CD14-positive monocyte (primary cell): Measurements from ENCODE around the gene DEGS1. TPM values are rescaled to one million over a fixed set of nuclear protein-coding genes. Genes with fewer than 3 reads are reported as not detected.

ENCODE experiments used
- DNase-seq, 3 donors: peaks; one replicate each; pipeline ENCODE4 v3.0.0-alpha.2; 2011 to 2022
- H2AFZ ChIP-seq: 2 replicates; pipeline ENCODE4 v1.6.0; 2012; ENCODE audit warnings: mild to moderate bottlenecking, low read depth, low read length, inconsistent platforms; ENCODE audit not compliant: insufficient read depth, poor library complexity, severe bottlenecking
- H3K27ac ChIP-seq, 2 donors: 1 replicate in 1 of 2; 2 replicates in 1 of 2; pipeline ENCODE4 v1.5.1; 2012 to 2013; ENCODE audit warnings: low read length in 2 of 2, control low read depth in 1 of 2, inconsistent platforms in 1 of 2, low read depth in 1 of 2, mild to moderate bottlenecking in 1 of 2
- H3K27me3 ChIP-seq, 2 donors: one replicate each; pipeline versions ENCODE4 v1.6.0 to v1.6.1; 2011 to 2013; ENCODE audit warnings: low read length in 2 of 2; ENCODE audit not compliant: control insufficient read depth in 2 of 2, insufficient read depth in 2 of 2
- H3K36me3 ChIP-seq, 2 donors: replicated peaks in 1 of 2; 1 replicate in 1 of 2; 2 replicates in 1 of 2; pipeline versions ENCODE4 v1.5.1 to v1.6.1; 2012 to 2013; ENCODE audit warnings: low read length in 2 of 2, control low read depth in 1 of 2, inconsistent platforms in 1 of 2, mild to moderate bottlenecking in 1 of 2; ENCODE audit not compliant: insufficient read depth in 2 of 2, control insufficient read depth in 1 of 2
- H3K4me1 ChIP-seq, 2 donors: 1 replicate in 1 of 2; 2 replicates in 1 of 2; pipeline versions ENCODE4 v1.5.1 to v1.6.1; 2012 to 2013; ENCODE audit warnings: low read length in 2 of 2, control low read depth in 1 of 2, inconsistent platforms in 1 of 2, mild to moderate bottlenecking in 1 of 2, moderate library complexity in 1 of 2; ENCODE audit not compliant: insufficient read depth in 2 of 2, control insufficient read depth in 1 of 2
- H3K4me2 ChIP-seq: replicated peaks from 2 replicates; pipeline ENCODE3; 2012; ENCODE audit warnings: low read length, moderate library complexity, mild to moderate bottlenecking; ENCODE audit not compliant: poor library complexity, severe bottlenecking; ENCODE audit errors: extremely low read depth
- H3K4me3 ChIP-seq, 3 experiments: fragments of 200-600 bp in 1 of 3; sonication (generic) in 1 of 3; replicated peaks in 1 of 3; 1 replicate in 2 of 3; 2 replicates in 1 of 3; pipeline ENCODE4 v1.5.1; 2011 to 2013; ENCODE audit warnings: low read length in 3 of 3, mild to moderate bottlenecking in 3 of 3, control low read depth in 2 of 3, low read depth in 2 of 3, inconsistent platforms in 1 of 3, moderate library complexity in 1 of 3
- H3K79me2 ChIP-seq: 2 replicates; pipeline ENCODE4 v1.6.0; 2012; ENCODE audit warnings: mild to moderate bottlenecking, control low read depth, inconsistent platforms, low read length, moderate library complexity; ENCODE audit not compliant: insufficient read depth
- H3K9ac ChIP-seq: 2 replicates; pipeline ENCODE4 v1.6.0; 2017; ENCODE audit warnings: low read length, mild to moderate bottlenecking; ENCODE audit not compliant: insufficient read depth, poor library complexity, severe bottlenecking
- H3K9me3 ChIP-seq, 2 donors: replicated peaks in 1 of 2; 1 replicate in 1 of 2; 2 replicates in 1 of 2; pipeline versions ENCODE4 v1.5.1 to v1.6.1; 2012 to 2013; ENCODE audit warnings: low read length in 2 of 2, control low read depth in 1 of 2; ENCODE audit not compliant: control insufficient read depth in 1 of 2, insufficient read depth in 1 of 2
- H4K20me1 ChIP-seq: 2 replicates; pipeline ENCODE4 v1.6.0; 2012; ENCODE audit warnings: mild to moderate bottlenecking, low read length, control low read depth, moderate library complexity; ENCODE audit not compliant: insufficient read depth
- H3K27ac Mint-ChIP-seq, 7 donors: one replicate each; pipeline ENCODE4 v1.8.0; 2020; ENCODE audit warnings: mild to moderate bottlenecking in 7 of 7, mixed read lengths in 7 of 7, moderate library complexity in 6 of 7, inconsistent platforms in 2 of 7
- H3K27me3 Mint-ChIP-seq, 3 donors: one replicate each; pipeline ENCODE4 v1.8.0; 2021 to 2022; ENCODE audit warnings: low read depth in 3 of 3, mild to moderate bottlenecking in 3 of 3, mixed read lengths in 3 of 3, moderate library complexity in 3 of 3, inconsistent platforms in 1 of 3
- H3K36me3 Mint-ChIP-seq, 2 donors: one replicate each; pipeline ENCODE4 v1.8.0; 2020; ENCODE audit warnings: mixed read lengths in 2 of 2, inconsistent platforms in 1 of 2, mild to moderate bottlenecking in 1 of 2
- H3K4me1 Mint-ChIP-seq: one replicate; pipeline ENCODE4 v1.8.0; 2020; ENCODE audit warnings: mild to moderate bottlenecking, mixed read lengths
- H3K4me3 Mint-ChIP-seq, 2 donors: one replicate each; pipeline ENCODE4 v1.8.0; 2020; ENCODE audit warnings: mild to moderate bottlenecking in 2 of 2, mixed read lengths in 2 of 2, moderate library complexity in 1 of 2
- H3K9me3 Mint-ChIP-seq, 7 donors: one replicate each; pipeline ENCODE4 v1.8.0; 2020 to 2022; ENCODE audit warnings: mixed read lengths in 7 of 7, mild to moderate bottlenecking in 6 of 7, moderate library complexity in 6 of 7, inconsistent platforms in 2 of 7
- CTCF ChIP-seq: fragments of 200-600 bp; IDR thresholded peaks from one replicate; pipeline ENCODE4 v1.8.0; 2022; ENCODE audit warnings: antibody characterized with exemption, mild to moderate bottlenecking
- WGBS: methylation state at CpG from one replicate; pipeline ENCODE4 v1.1.5; 2013; ENCODE audit warnings: missing lambda C conversion rate; ENCODE audit not compliant: insufficient coverage; 5-methylcytosine and 5-hydroxymethylcytosine counted together
- intact Hi-C, 2 donors: fragments of 100-400 bp; cut with micrococcal nuclease; formaldehyde crosslinking; loops; one replicate each; pipeline versions ENCODE4 v1.15.0 to v1.15.1; 2023
- polyA plus RNA-seq, 3 donors: library from polyadenylated mRNA; depleted of rRNA in 1 of 3; unstranded in 2 of 3; stranded (reverse) in 1 of 3; fragments of 300-500 nt in 2 of 3; fragments of >200 nt in 1 of 3; fragmentation: Illumina TruSeq in 2 of 3; gene quantifications; 1 replicate in 2 of 3; 2 replicates in 1 of 3; pipeline ENCODE4 v1.2.3, GENCODE V29; 2012 to 2021

The DEGS1 gene
- polyA plus RNA-seq, 3 donors: 35.0 to 137 (median 118) TPM

DNA sequence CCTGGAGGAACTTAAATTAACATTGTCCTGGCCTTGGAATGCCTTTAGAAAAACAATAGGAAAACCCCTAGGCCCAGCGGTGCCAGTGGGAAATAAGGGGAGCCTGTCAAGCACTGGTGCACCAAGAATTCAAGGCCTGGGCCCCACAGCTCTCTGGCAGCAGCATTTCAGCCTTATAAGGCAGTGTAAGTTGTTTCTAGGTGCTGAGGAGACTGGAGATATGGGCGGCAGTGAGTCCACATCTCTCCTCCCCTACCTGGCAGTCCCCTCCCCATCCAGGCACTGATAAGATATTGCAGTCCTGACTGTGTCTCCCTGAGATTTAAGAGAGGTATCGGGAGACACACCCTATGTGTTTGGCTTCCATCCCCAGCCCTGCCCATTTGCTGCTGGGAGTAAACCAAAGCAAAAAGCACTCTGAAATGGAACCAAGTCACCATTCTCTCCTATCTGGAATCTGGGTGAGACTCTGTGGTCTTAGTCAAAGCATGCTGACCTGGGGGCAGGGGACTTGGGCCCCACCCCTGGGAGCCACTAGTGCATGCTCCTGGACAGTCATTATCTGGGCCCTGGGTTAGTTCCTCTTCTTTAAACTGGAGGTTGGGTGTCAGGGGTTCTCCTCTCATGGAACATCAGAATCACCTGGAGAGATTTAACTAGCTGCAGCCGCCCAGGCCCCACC is 30.5 kb downstream of the DEGS1 start:
- Histone ChIP-seq H3K79me2 (no peaks in the 10 kb centered on the region), H2AFZ (no peak overlapping the region), H3K9me3 (no peaks in the 10 kb centered on the region), H4K20me1 (no peaks in the 10 kb centered on the region), H3K4me3 (no peak overlapping the region), H3K4me2 (no peak overlapping the region), H3K9ac (no peak overlapping the region), H3K27ac (no peak overlapping the region), H3K36me3 (no peaks in the 10 kb centered on the region), H3K4me1 (peaks cover 27 to 28% of the 10 kb centered on the region in 2 donors), H3K27me3 (no peaks in the 10 kb centered on the region)
- DNase-seq: peak in 2 of 3 donors; percentile 15 to 36
- intact Hi-C loops: no loop called here
- 100% methylated on average over 1 of the region's 4 CpGs for whole genome bisulfite sequencing
- H3K36me3 Mint-ChIP-seq: no peaks in the 10 kb centered on the region
- peaks cover 27% of the 10 kb centered on the region for H3K4me1 Mint-ChIP-seq
- no peaks in the 10 kb centered on the region for H3K9me3 Mint-ChIP-seq
- H3K27me3 Mint-ChIP-seq: peaks cover 0 to 2% (median 0%) of the 10 kb centered on the region in 3 donors
- peak overlapping the region in 1 of 7 donors; percentile 37 for H3K27ac Mint-ChIP-seq
- no peak overlapping the region for H3K4me3 Mint-ChIP-seq
- no peak for TF ChIP-seq CTCF

GRCh38 chr1:224216382-224216781 is 33.3 kb downstream of the DEGS1 start:
- Mint-ChIP-seq H3K36me3 (no peaks in the 10 kb centered on the region), H3K27me3 (peaks cover 0 to 2% (median 0%) of the 10 kb centered on the region in 3 donors), H3K27ac (peak overlapping the region in 1 of 7 donors; percentile 20), H3K4me3 (no peak overlapping the region), H3K4me1 (peaks cover 12% of the 10 kb centered on the region), H3K9me3 (no peaks in the 10 kb centered on the region)
- TF ChIP-seq CTCF: no peak
- intact Hi-C loops: loop anchor here in 1 of 2 donors (5.0 kb wide), 1 partner anchor 34 kb away; the partner anchor contains the start of gene DEGS1
- H2AFZ ChIP-seq: no peak overlapping the region
- DNase-seq: no peak
- H3K27ac ChIP-seq: no peak overlapping the region
- no peaks in the 10 kb centered on the region for H4K20me1 ChIP-seq
- H3K9ac ChIP-seq: no peak overlapping the region
- H3K4me1 ChIP-seq: peaks cover 14 to 17% of the 10 kb centered on the region in 2 donors
- no peaks in the 10 kb centered on the region for H3K27me3 ChIP-seq
- H3K36me3 ChIP-seq: no peaks in the 10 kb centered on the region
- WGBS: 98% methylated on average over 6 of the region's 8 CpGs
- H3K79me2 ChIP-seq: no peaks in the 10 kb centered on the region
- H3K4me2 ChIP-seq: no peak overlapping the region
- H3K4me3 ChIP-seq: no peak overlapping the region
- H3K9me3 ChIP-seq: no peaks in the 10 kb centered on the region
